GM12878 (cell line): ENCODE results near the gene CCR5. TPM values are rescaled to one million over a fixed set of nuclear protein-coding genes. Genes with fewer than 3 reads are reported as not detected.

ENCODE experiments used
- GABPA ChIP-seq: IDR thresholded peaks from 2 replicates; pipeline ENCODE4 v1.6.1; 2014; ENCODE audit warnings: antibody characterized with exemption, low read depth, mild to moderate bottlenecking, inconsistent platforms
- HDAC6 ChIP-seq: fragments of 200-600 bp; sonication (generic); IDR thresholded peaks from one replicate; pipeline ENCODE4 v1.8.0; 2017; ENCODE audit warnings: antibody characterized with exemption; ENCODE audit not compliant: unreplicated experiment
- IKZF1 ChIP-seq: fragments of 450-650 bp; conservative IDR thresholded peaks from 2 replicates; pipeline ENCODE4 v1.6.1; 2017; ENCODE audit warnings: antibody characterized with exemption, mild to moderate bottlenecking
- JUND ChIP-seq: IDR thresholded peaks from 2 replicates; pipeline ENCODE4 v1.6.1; 2012; ENCODE audit warnings: low read depth, mild to moderate bottlenecking, low read length, improper control_type of control experiment, moderate library complexity
- KAT2A ChIP-seq: conservative IDR thresholded peaks from 2 replicates; pipeline ENCODE4 v1.6.1; 2011; ENCODE audit warnings: low read depth, low read length; ENCODE audit not compliant: control insufficient read depth
- POLR2A ChIP-seq: IDR thresholded peaks from 2 replicates; pipeline ENCODE4 v1.6.1; 2011; ENCODE audit warnings: low read depth, mild to moderate bottlenecking, low read length
- ZNF24 ChIP-seq: fragments of 450-650 bp; IDR thresholded peaks from 2 replicates; pipeline ENCODE4 v1.6.1; 2017; ENCODE audit warnings: antibody characterized with exemption, mild to moderate bottlenecking
- ZSCAN29 ChIP-seq: fragments of 450-650 bp; IDR thresholded peaks from 2 replicates; pipeline ENCODE4 v1.6.1; 2017; ENCODE audit warnings: mild to moderate bottlenecking, moderate library complexity
- polyA plus RNA-seq, 11 experiments: library from polyadenylated mRNA; depleted of rRNA in 4 of 11; unstranded in 6 of 11; stranded (reverse) in 5 of 11; fragments of >200 nt; fragmentation: Nextera tagmentation in 4 of 11; fragmentation: Illumina TruSeq in 1 of 11; extraction: Ambion mirVana in 4 of 11; extraction: Trizol in 1 of 11; gene quantifications; 1 replicate in 1 of 11; 2 replicates in 10 of 11; pipeline versions ENCODE4 v1.2.1 to v1.2.3, GENCODE V29; 2011 to 2016; ENCODE audit warnings: inconsistent platforms in 2 of 11, missing spikeins in 2 of 11, low read depth in 1 of 11
- total RNA-seq, 4 experiments: library from RNA; depleted of rRNA in 3 of 4; stranded (reverse); fragments of >200 nt in 3 of 4; fragmentation: Illumina TruSeq in 1 of 4; extraction: Trizol in 1 of 4; gene quantifications; 2 replicates each; pipeline versions ENCODE4 v1.2.1 to v1.2.3, GENCODE V29; 2013 to 2021
- TF ChIP-seq, protein P1 (sequence below): IDR thresholded peaks from 2 replicates; pipeline ENCODE4 v1.6.1; 2012; ENCODE audit warnings: mild to moderate bottlenecking, low read depth, low read length
- TF ChIP-seq, protein P2 (sequence below): IDR thresholded peaks from 2 replicates; pipeline ENCODE4 v1.6.1; 2011; ENCODE audit warnings: low read depth, low read length, improper control_type of control experiment, borderline replicate concordance
- TF ChIP-seq, protein P3 (sequence below): IDR thresholded peaks from 2 replicates; pipeline ENCODE4 v1.6.1; 2012; ENCODE audit warnings: low read depth, low read length, improper control_type of control experiment

The CCR5 gene
- total and polyA plus RNA-seq, 10 of the 15 experiments (the other 5 are each of a cell fraction or from before 2014, with no cell fraction given), result 0.17 to 1.6 (median 0.82) TPM; not detected in 1

DNA sequence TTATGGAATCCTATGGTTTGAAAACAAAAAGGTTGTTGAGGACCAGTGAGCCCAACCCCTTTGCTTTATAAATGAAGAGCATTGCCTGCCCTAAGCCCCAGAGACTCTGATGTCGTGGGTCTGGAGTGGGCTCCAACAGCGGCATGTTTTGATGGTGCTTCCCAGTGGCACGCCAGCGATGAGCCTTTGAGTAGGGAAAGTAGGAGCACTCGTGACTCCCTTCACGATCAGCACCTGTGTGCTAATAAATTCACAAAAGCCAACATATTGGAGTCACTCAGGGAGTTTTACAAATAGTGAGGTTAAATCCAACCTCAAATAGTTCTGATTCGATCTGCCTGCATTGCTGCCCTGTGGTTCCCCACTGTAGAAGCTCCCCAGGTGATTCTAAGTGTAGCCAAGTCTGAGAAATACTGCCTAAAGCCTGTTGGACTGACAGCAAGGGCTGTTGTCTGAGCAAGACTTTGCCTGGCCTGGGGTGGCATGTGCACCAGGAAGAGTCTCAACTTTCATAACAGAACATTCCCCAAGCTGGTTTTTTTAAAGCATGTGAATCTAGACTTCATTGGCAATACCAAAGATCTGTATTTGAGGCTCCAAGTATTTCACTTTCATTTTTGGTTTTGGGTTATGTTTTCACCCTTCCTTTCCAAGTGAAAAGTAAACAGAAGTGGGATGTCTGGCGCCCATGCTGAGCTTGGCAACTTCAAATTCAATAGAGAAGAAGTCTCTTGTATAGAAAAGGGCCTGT is 9.9 kb downstream of the CCR5 start (continued):
- TF ChIP-seq, protein P1, sequence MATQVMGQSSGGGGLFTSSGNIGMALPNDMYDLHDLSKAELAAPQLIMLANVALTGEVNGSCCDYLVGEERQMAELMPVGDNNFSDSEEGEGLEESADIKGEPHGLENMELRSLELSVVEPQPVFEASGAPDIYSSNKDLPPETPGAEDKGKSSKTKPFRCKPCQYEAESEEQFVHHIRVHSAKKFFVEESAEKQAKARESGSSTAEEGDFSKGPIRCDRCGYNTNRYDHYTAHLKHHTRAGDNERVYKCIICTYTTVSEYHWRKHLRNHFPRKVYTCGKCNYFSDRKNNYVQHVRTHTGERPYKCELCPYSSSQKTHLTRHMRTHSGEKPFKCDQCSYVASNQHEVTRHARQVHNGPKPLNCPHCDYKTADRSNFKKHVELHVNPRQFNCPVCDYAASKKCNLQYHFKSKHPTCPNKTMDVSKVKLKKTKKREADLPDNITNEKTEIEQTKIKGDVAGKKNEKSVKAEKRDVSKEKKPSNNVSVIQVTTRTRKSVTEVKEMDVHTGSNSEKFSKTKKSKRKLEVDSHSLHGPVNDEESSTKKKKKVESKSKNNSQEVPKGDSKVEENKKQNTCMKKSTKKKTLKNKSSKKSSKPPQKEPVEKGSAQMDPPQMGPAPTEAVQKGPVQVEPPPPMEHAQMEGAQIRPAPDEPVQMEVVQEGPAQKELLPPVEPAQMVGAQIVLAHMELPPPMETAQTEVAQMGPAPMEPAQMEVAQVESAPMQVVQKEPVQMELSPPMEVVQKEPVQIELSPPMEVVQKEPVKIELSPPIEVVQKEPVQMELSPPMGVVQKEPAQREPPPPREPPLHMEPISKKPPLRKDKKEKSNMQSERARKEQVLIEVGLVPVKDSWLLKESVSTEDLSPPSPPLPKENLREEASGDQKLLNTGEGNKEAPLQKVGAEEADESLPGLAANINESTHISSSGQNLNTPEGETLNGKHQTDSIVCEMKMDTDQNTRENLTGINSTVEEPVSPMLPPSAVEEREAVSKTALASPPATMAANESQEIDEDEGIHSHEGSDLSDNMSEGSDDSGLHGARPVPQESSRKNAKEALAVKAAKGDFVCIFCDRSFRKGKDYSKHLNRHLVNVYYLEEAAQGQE, result no peak
- no peak for TF ChIP-seq JUND
- no peak for TF ChIP-seq KAT2A
- TF ChIP-seq, protein P2, sequence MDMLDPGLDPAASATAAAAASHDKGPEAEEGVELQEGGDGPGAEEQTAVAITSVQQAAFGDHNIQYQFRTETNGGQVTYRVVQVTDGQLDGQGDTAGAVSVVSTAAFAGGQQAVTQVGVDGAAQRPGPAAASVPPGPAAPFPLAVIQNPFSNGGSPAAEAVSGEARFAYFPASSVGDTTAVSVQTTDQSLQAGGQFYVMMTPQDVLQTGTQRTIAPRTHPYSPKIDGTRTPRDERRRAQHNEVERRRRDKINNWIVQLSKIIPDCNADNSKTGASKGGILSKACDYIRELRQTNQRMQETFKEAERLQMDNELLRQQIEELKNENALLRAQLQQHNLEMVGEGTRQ, result no peak
- TF ChIP-seq HDAC6, result no peak
- no peak for TF ChIP-seq POLR2A
- TF ChIP-seq GABPA, result no peak
- TF ChIP-seq, protein P3, sequence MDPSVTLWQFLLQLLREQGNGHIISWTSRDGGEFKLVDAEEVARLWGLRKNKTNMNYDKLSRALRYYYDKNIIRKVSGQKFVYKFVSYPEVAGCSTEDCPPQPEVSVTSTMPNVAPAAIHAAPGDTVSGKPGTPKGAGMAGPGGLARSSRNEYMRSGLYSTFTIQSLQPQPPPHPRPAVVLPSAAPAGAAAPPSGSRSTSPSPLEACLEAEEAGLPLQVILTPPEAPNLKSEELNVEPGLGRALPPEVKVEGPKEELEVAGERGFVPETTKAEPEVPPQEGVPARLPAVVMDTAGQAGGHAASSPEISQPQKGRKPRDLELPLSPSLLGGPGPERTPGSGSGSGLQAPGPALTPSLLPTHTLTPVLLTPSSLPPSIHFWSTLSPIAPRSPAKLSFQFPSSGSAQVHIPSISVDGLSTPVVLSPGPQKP, result no peak
- TF ChIP-seq ZSCAN29, result no peak
- TF ChIP-seq ZNF24, result no peak
- no peak for TF ChIP-seq IKZF1
- TF ChIP-seq, all 136 proteins: peak for 0
